ENCODE data around the gene ZFP90.

The ZFP90 gene

GRCh38 chr16:68599586-68599985 is 60.5 kb downstream of the ZFP90 start:
- TF ChIP-seq NFIC (IDR thresholded peaks at IDR 0.05): no peak
- TF ChIP-seq, protein P1, sequence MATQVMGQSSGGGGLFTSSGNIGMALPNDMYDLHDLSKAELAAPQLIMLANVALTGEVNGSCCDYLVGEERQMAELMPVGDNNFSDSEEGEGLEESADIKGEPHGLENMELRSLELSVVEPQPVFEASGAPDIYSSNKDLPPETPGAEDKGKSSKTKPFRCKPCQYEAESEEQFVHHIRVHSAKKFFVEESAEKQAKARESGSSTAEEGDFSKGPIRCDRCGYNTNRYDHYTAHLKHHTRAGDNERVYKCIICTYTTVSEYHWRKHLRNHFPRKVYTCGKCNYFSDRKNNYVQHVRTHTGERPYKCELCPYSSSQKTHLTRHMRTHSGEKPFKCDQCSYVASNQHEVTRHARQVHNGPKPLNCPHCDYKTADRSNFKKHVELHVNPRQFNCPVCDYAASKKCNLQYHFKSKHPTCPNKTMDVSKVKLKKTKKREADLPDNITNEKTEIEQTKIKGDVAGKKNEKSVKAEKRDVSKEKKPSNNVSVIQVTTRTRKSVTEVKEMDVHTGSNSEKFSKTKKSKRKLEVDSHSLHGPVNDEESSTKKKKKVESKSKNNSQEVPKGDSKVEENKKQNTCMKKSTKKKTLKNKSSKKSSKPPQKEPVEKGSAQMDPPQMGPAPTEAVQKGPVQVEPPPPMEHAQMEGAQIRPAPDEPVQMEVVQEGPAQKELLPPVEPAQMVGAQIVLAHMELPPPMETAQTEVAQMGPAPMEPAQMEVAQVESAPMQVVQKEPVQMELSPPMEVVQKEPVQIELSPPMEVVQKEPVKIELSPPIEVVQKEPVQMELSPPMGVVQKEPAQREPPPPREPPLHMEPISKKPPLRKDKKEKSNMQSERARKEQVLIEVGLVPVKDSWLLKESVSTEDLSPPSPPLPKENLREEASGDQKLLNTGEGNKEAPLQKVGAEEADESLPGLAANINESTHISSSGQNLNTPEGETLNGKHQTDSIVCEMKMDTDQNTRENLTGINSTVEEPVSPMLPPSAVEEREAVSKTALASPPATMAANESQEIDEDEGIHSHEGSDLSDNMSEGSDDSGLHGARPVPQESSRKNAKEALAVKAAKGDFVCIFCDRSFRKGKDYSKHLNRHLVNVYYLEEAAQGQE (IDR thresholded peaks at IDR 0.05; ENCODE audit: low read depth): no peak
- TF ChIP-seq ZBTB7A (IDR thresholded peaks at IDR 0.05; ENCODE audit: low read depth): no peak
- TF ChIP-seq CEBPB (IDR thresholded peaks at IDR 0.05): no peak
- TF ChIP-seq YY1 (IDR thresholded peaks at IDR 0.05; ENCODE audit: low read depth): no peak
- TF ChIP-seq, protein P2, sequence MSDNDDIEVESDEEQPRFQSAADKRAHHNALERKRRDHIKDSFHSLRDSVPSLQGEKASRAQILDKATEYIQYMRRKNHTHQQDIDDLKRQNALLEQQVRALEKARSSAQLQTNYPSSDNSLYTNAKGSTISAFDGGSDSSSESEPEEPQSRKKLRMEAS (IDR thresholded peaks at IDR 0.05): no peak
- no peak for TF ChIP-seq EP300 (IDR thresholded peaks at IDR 0.05; ENCODE audit: borderline replicate concordance)
- no peak for TF ChIP-seq TAF1 (IDR thresholded peaks at IDR 0.05; ENCODE audit: low read depth)
- TF ChIP-seq FOXM1 (IDR thresholded peaks at IDR 0.05; ENCODE audit: borderline replicate concordance, low read depth): no peak
- TF ChIP-seq TCF12 (IDR thresholded peaks at IDR 0.05; ENCODE audit: low read depth): no peak
- TF ChIP-seq TEAD4 (IDR thresholded peaks at IDR 0.05): no peak
- TF ChIP-seq CREB1 (IDR thresholded peaks at IDR 0.05; ENCODE audit: low read depth): no peak
- TF ChIP-seq RAD21 (IDR thresholded peaks at IDR 0.05; ENCODE audit: low read depth): no peak
- no peak for TF ChIP-seq USF1 (IDR thresholded peaks at IDR 0.05)
- TF ChIP-seq EGR1 (IDR thresholded peaks at IDR 0.05): no peak

- TF ChIP-seq, protein P1 (IDR thresholded peaks at IDR 0.05; ENCODE audit: low read depth): no peak
- no peak for TF ChIP-seq TAF1 (IDR thresholded peaks at IDR 0.05; ENCODE audit: low read depth)
- TF ChIP-seq TCF12 (IDR thresholded peaks at IDR 0.05; ENCODE audit: low read depth): no peak
- TF ChIP-seq USF1 (IDR thresholded peaks at IDR 0.05): no peak
- TF ChIP-seq ZBTB7A (IDR thresholded peaks at IDR 0.05; ENCODE audit: low read depth): no peak
- no peak for TF ChIP-seq TEAD4 (IDR thresholded peaks at IDR 0.05)
- no peak for TF ChIP-seq RAD21 (IDR thresholded peaks at IDR 0.05; ENCODE audit: low read depth)
- TF ChIP-seq EP300 (IDR thresholded peaks at IDR 0.05; ENCODE audit: borderline replicate concordance): no peak
- TF ChIP-seq NFIC (IDR thresholded peaks at IDR 0.05): no peak
- TF ChIP-seq FOXM1 (IDR thresholded peaks at IDR 0.05; ENCODE audit: borderline replicate concordance, low read depth): no peak
- no peak for TF ChIP-seq EGR1 (IDR thresholded peaks at IDR 0.05)
- no peak for TF ChIP-seq CEBPB (IDR thresholded peaks at IDR 0.05)
- TF ChIP-seq CREB1 (IDR thresholded peaks at IDR 0.05; ENCODE audit: low read depth): no peak
- TF ChIP-seq YY1 (IDR thresholded peaks at IDR 0.05; ENCODE audit: low read depth): no peak
- TF ChIP-seq, protein P2 (IDR thresholded peaks at IDR 0.05): no peak
Observed at GRCh38 chr16:68605746-68606145, 66.7 kb downstream of the ZFP90 start.

GRCh38 chr16:68607443-68607842 is 68.4 kb downstream of the ZFP90 start:
- TF ChIP-seq EGR1 (IDR thresholded peaks at IDR 0.05) (no peak), NFIC (IDR thresholded peaks at IDR 0.05) (no peak), EP300 (IDR thresholded peaks at IDR 0.05; ENCODE audit: borderline replicate concordance) (no peak), RAD21 (IDR thresholded peaks at IDR 0.05; ENCODE audit: low read depth) (no peak), FOXM1 (IDR thresholded peaks at IDR 0.05; ENCODE audit: borderline replicate concordance, low read depth) (no peak), CEBPB (IDR thresholded peaks at IDR 0.05) (no peak), TCF12 (IDR thresholded peaks at IDR 0.05; ENCODE audit: low read depth) (no peak), YY1 (IDR thresholded peaks at IDR 0.05; ENCODE audit: low read depth) (no peak), TAF1 (IDR thresholded peaks at IDR 0.05; ENCODE audit: low read depth) (no peak), USF1 (IDR thresholded peaks at IDR 0.05) (no peak), CREB1 (IDR thresholded peaks at IDR 0.05; ENCODE audit: low read depth) (no peak)
- TF ChIP-seq, protein P2 (IDR thresholded peaks at IDR 0.05): no peak

GRCh38 chr16:68608330-68608729 is 69.2 kb downstream of the ZFP90 start:
- no peak for TF ChIP-seq YY1 (IDR thresholded peaks at IDR 0.05; ENCODE audit: low read depth)
- no peak for TF ChIP-seq TAF1 (IDR thresholded peaks at IDR 0.05; ENCODE audit: low read depth)
- TF ChIP-seq, protein P2 (IDR thresholded peaks at IDR 0.05): no peak
- TF ChIP-seq EGR1 (IDR thresholded peaks at IDR 0.05): no peak

GRCh38 chr16:68612996-68613395 is 73.9 kb downstream of the ZFP90 start:
- TF ChIP-seq USF1 (IDR thresholded peaks at IDR 0.05): no peak
- no peak for TF ChIP-seq EP300 (IDR thresholded peaks at IDR 0.05; ENCODE audit: borderline replicate concordance)
- no peak for TF ChIP-seq TCF12 (IDR thresholded peaks at IDR 0.05; ENCODE audit: low read depth)
- no peak for TF ChIP-seq CEBPB (IDR thresholded peaks at IDR 0.05)
- TF ChIP-seq TAF1 (IDR thresholded peaks at IDR 0.05; ENCODE audit: low read depth): no peak
- no peak for TF ChIP-seq EGR1 (IDR thresholded peaks at IDR 0.05)
- no peak for TF ChIP-seq YY1 (IDR thresholded peaks at IDR 0.05; ENCODE audit: low read depth)
- no peak for TF ChIP-seq RAD21 (IDR thresholded peaks at IDR 0.05; ENCODE audit: low read depth)
- TF ChIP-seq, protein P2 (IDR thresholded peaks at IDR 0.05): no peak
- no peak for TF ChIP-seq TEAD4 (IDR thresholded peaks at IDR 0.05)

Measured in Ishikawa (cell line).